NCI-H1930 (cell line): ENCODE results near the gene FGF9.

Experiments
- DNase-seq, 2 experiments: peaks; one replicate each; lab custom pipeline; 2025; lab: John Stamatoyannopoulos, UW

Gene FGF9

GRCh38 chr13:21709697-21710096, 38.8 kb downstream of the FGF9 start:
- DNase-seq: no peak

- no peak for DNase-seq
These were observed 39.3 kb downstream of the FGF9 start for GRCh38 chr13:21710163-21710562.

- no peak for DNase-seq
These were observed 46.9 kb downstream of the FGF9 start for GRCh38 chr13:21717817-21718216.

GRCh38 chr13:21719463-21719862, 48.6 kb downstream of the FGF9 start:
- no peak for DNase-seq

GRCh38 chr13:21723807-21724505, 53.1 kb downstream of the FGF9 start:
- DNase-seq: peak; percentile 5 to 33

GRCh38 chr13:21730186-21730880, 59.5 kb downstream of the FGF9 start:
- no peak for DNase-seq

- no peak for DNase-seq
These were observed 62.8 kb downstream of the FGF9 start for GRCh38 chr13:21733475-21734263.

- DNase-seq: no peak
These were observed 64.1 kb downstream of the FGF9 start for GRCh38 chr13:21734961-21735360.

GRCh38 chr13:21735701-21736401, 65.0 kb downstream of the FGF9 start:
- DNase-seq: no peak

- no peak for DNase-seq
These were observed 66.1 kb downstream of the FGF9 start for GRCh38 chr13:21736926-21737325.

GRCh38 chr13:21738630-21739029, 67.8 kb downstream of the FGF9 start:
- no peak for DNase-seq

- no peak for DNase-seq
These were observed 68.9 kb downstream of the FGF9 start for GRCh38 chr13:21739771-21740170.

- no peak for DNase-seq
These were observed 70.6 kb downstream of the FGF9 start for GRCh38 chr13:21741396-21741979.

GRCh38 chr13:21742096-21742495, 71.2 kb downstream of the FGF9 start:
- DNase-seq: no peak

GRCh38 chr13:21744149-21744548, 73.3 kb downstream of the FGF9 start:
- DNase-seq: no peak

GRCh38 chr13:21745307-21745706, 74.4 kb downstream of the FGF9 start:
- no peak for DNase-seq

- DNase-seq: no peak
These were observed 76.6 kb downstream of the FGF9 start for GRCh38 chr13:21747456-21747855.

- DNase-seq: no peak
These were observed 77.3 kb downstream of the FGF9 start for GRCh38 chr13:21748166-21748565.

GRCh38 chr13:21749410-21749809, 78.5 kb downstream of the FGF9 start:
- DNase-seq: no peak

GRCh38 chr13:21752501-21752900, 81.6 kb downstream of the FGF9 start:
- DNase-seq: no peak

- DNase-seq: no peak
These were observed 82.3 kb downstream of the FGF9 start for GRCh38 chr13:21753117-21753729.
